Neural cell (in vitro differentiated cells): ENCODE measurements around the gene PPP1R15B. TPM values are rescaled to one million over a fixed set of nuclear protein-coding genes. Genes with fewer than 3 reads are reported as not detected.

Source experiments
- H2AFZ ChIP-seq: fragments of 200-600, 300-800 bp; sonication (generic), shearing (Covaris generic); 2 replicates; pipeline ENCODE4 v1.6.0; 2014; ENCODE audit warnings: low read depth, mild to moderate bottlenecking, antibody characterized with exemption, low read length, moderate library complexity
- H3F3A ChIP-seq: fragments of 200-600 bp; shearing (Covaris generic); 2 replicates; pipeline ENCODE4 v1.6.1; 2016; ENCODE audit warnings: mild to moderate bottlenecking, moderate library complexity, mixed read lengths, antibody characterized with exemption, low read length; ENCODE audit not compliant: insufficient read depth, poor library complexity, severe bottlenecking
- H3K27ac ChIP-seq: fragments of 200-600, 300-800 bp; sonication (generic), shearing (Covaris generic); 2 replicates; pipeline ENCODE4 v1.5.1; 2014; ENCODE audit warnings: mild to moderate bottlenecking, low read length, moderate library complexity
- H3K27me3 ChIP-seq: fragments of 300-800, 200-600 bp; sonication (generic), shearing (Covaris generic); 2 replicates; pipeline ENCODE4 v1.6.0; 2014; ENCODE audit warnings: mild to moderate bottlenecking, low read depth, low read length, moderate library complexity; ENCODE audit not compliant: insufficient read depth
- H3K36me3 ChIP-seq: fragments of 300-800, 200-600 bp; sonication (generic), shearing (Covaris generic); 2 replicates; pipeline ENCODE4 v1.5.1; 2014; ENCODE audit warnings: mild to moderate bottlenecking, antibody characterized with exemption, low read length, moderate library complexity; ENCODE audit not compliant: insufficient read depth
- H3K4me2 ChIP-seq: fragments of 300-800, 200-600 bp; sonication (generic), shearing (Covaris generic); 2 replicates; pipeline ENCODE4 v1.6.0; 2014; ENCODE audit warnings: mild to moderate bottlenecking, low read length
- H3K4me3 ChIP-seq: fragments of 300-800, 200-600 bp; sonication (generic), shearing (Covaris generic); 2 replicates; pipeline ENCODE4 v1.5.1; 2014; ENCODE audit warnings: mild to moderate bottlenecking, low read length, moderate library complexity
- H3K79me2 ChIP-seq: fragments of 200-600 bp; shearing (Covaris generic); replicated peaks from 2 replicates; pipeline ENCODE4 v1.6.0; 2014; ENCODE audit warnings: mild to moderate bottlenecking, low read length, moderate library complexity; ENCODE audit not compliant: insufficient read depth
- H3K9ac ChIP-seq: fragments of 300-800, 200-600 bp; sonication (generic), shearing (Covaris generic); 2 replicates; pipeline ENCODE4 v1.6.1; 2016; ENCODE audit warnings: mild to moderate bottlenecking, low read length, mixed read lengths
- H3K9me2 ChIP-seq: fragments of 200-600 bp; shearing (Covaris generic); 2 replicates; pipeline ENCODE4 v1.6.1; 2016; ENCODE audit warnings: mild to moderate bottlenecking, low read length, mixed read lengths; ENCODE audit not compliant: insufficient read depth
- H3K9me3 ChIP-seq: fragments of 200-600, 300-800 bp; sonication (generic), shearing (Covaris generic); 2 replicates; pipeline ENCODE4 v1.6.1; 2016; ENCODE audit warnings: mild to moderate bottlenecking, mixed run types, low read length, moderate library complexity, mixed read lengths
- H4K20me1 ChIP-seq: fragments of 200-600 bp; shearing (Covaris generic); 2 replicates; pipeline ENCODE4 v1.6.1; 2016; ENCODE audit warnings: mild to moderate bottlenecking, mixed run types; ENCODE audit not compliant: insufficient read depth
- EP300 ChIP-seq: fragments of 450-650 bp; conservative IDR thresholded peaks from 2 replicates; pipeline ENCODE4 v1.6.1; 2014; ENCODE audit warnings: antibody characterized with exemption, mild to moderate bottlenecking, moderate library complexity; ENCODE audit not compliant: poor library complexity, severe bottlenecking
- EZH2 ChIP-seq: fragments of 200-600, 300-800 bp; shearing (Covaris generic), sonication (generic); IDR thresholded peaks from 2 replicates; pipeline ENCODE4 v1.6.1; 2014; ENCODE audit warnings: antibody characterized with exemption, low read length, borderline replicate concordance, mild to moderate bottlenecking; ENCODE audit not compliant: insufficient read depth, poor library complexity, severe bottlenecking
- MXI1 ChIP-seq: fragments of 450-650 bp; conservative IDR thresholded peaks from 2 replicates; pipeline ENCODE4 v1.6.1; 2014; ENCODE audit warnings: antibody characterized with exemption, mild to moderate bottlenecking; ENCODE audit not compliant: poor library complexity, severe bottlenecking
- POLR2AphosphoS5 ChIP-seq: IDR thresholded peaks from 2 replicates; pipeline ENCODE4 v1.6.1; 2012
- RAD21 ChIP-seq: fragments of 450-650 bp; conservative IDR thresholded peaks from 2 replicates; pipeline ENCODE4 v1.6.1; 2014; ENCODE audit warnings: antibody characterized with exemption, mild to moderate bottlenecking, moderate library complexity
- SMC3 ChIP-seq: fragments of 450-650 bp; conservative IDR thresholded peaks from 2 replicates; pipeline ENCODE4 v1.6.1; 2014; ENCODE audit warnings: antibody characterized with exemption, mild to moderate bottlenecking, moderate library complexity; ENCODE audit not compliant: poor library complexity
- TAF1 ChIP-seq: IDR thresholded peaks from 2 replicates; pipeline ENCODE4 v1.6.1; 2012; ENCODE audit warnings: low read depth
- polyA plus RNA-seq: library from polyadenylated mRNA; depleted of rRNA; stranded (reverse); fragments of >200 nt; gene quantifications from 2 replicates; pipeline ENCODE4 v1.2.3, GENCODE V29; 2014
- TF ChIP-seq, protein P1 (sequence below): fragments of 450-650 bp; IDR thresholded peaks from 2 replicates; pipeline ENCODE4 v1.5.1; 2014; ENCODE audit warnings: antibody characterized with exemption, mild to moderate bottlenecking, moderate library complexity; ENCODE audit not compliant: poor library complexity, severe bottlenecking
- TF ChIP-seq, protein P2 (sequence below): IDR thresholded peaks from 2 replicates; pipeline ENCODE4 v1.6.1; 2012; ENCODE audit warnings: borderline replicate concordance

Gene PPP1R15B
- polyA plus RNA-seq, 1 donor from 2014 or later: 30.1 TPM

GRCh38 chr1:204360314-204360713, 51.3 kb downstream of the PPP1R15B start:
- peak overlapping the region; percentile 88 for H3K4me2 ChIP-seq
- TF ChIP-seq EP300: no peak
- TF ChIP-seq, protein P1, sequence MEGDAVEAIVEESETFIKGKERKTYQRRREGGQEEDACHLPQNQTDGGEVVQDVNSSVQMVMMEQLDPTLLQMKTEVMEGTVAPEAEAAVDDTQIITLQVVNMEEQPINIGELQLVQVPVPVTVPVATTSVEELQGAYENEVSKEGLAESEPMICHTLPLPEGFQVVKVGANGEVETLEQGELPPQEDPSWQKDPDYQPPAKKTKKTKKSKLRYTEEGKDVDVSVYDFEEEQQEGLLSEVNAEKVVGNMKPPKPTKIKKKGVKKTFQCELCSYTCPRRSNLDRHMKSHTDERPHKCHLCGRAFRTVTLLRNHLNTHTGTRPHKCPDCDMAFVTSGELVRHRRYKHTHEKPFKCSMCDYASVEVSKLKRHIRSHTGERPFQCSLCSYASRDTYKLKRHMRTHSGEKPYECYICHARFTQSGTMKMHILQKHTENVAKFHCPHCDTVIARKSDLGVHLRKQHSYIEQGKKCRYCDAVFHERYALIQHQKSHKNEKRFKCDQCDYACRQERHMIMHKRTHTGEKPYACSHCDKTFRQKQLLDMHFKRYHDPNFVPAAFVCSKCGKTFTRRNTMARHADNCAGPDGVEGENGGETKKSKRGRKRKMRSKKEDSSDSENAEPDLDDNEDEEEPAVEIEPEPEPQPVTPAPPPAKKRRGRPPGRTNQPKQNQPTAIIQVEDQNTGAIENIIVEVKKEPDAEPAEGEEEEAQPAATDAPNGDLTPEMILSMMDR: no peak

GRCh38 chr1:204359474-204360255, 52.0 kb downstream of the PPP1R15B start, which contains the start of gene PLEKHA6:
TSS of gene PLEKHA6 (minus strand) at chr1:204359929. CDS start at chr1:204273727, 86,202 bp downstream.
- Histone ChIP-seq H3K4me2 (peak within 1 kb of the TSS; percentile 88), H3K9me2 (no peaks in the 10 kb centered on the region), H3K79me2 (peaks cover 35% of the 10 kb centered on the region), H2AFZ (peak within 1 kb of the TSS; percentile 35), H3K9ac (peak within 1 kb of the TSS; percentile 95), H4K20me1 (no peaks in the 10 kb centered on the region), H3K9me3 (no peaks in the 10 kb centered on the region), H3K36me3 (no peaks in the 10 kb centered on the region), H3K27ac (peak within 1 kb of the TSS; percentile 99), H3K27me3 (peaks cover 6% of the 10 kb centered on the region), H3F3A (peaks cover 4% of the 10 kb centered on the region), H3K4me3 (peak within 1 kb of the TSS; percentile 83)
- peak; percentile 84 for TF ChIP-seq POLR2AphosphoS5
- TF ChIP-seq MXI1: no peak
- TF ChIP-seq SMC3: peak; percentile 59
- no peak for TF ChIP-seq EZH2
- peak; percentile 64 for TF ChIP-seq RAD21
- TF ChIP-seq, protein P2, sequence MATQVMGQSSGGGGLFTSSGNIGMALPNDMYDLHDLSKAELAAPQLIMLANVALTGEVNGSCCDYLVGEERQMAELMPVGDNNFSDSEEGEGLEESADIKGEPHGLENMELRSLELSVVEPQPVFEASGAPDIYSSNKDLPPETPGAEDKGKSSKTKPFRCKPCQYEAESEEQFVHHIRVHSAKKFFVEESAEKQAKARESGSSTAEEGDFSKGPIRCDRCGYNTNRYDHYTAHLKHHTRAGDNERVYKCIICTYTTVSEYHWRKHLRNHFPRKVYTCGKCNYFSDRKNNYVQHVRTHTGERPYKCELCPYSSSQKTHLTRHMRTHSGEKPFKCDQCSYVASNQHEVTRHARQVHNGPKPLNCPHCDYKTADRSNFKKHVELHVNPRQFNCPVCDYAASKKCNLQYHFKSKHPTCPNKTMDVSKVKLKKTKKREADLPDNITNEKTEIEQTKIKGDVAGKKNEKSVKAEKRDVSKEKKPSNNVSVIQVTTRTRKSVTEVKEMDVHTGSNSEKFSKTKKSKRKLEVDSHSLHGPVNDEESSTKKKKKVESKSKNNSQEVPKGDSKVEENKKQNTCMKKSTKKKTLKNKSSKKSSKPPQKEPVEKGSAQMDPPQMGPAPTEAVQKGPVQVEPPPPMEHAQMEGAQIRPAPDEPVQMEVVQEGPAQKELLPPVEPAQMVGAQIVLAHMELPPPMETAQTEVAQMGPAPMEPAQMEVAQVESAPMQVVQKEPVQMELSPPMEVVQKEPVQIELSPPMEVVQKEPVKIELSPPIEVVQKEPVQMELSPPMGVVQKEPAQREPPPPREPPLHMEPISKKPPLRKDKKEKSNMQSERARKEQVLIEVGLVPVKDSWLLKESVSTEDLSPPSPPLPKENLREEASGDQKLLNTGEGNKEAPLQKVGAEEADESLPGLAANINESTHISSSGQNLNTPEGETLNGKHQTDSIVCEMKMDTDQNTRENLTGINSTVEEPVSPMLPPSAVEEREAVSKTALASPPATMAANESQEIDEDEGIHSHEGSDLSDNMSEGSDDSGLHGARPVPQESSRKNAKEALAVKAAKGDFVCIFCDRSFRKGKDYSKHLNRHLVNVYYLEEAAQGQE: peak; percentile 71
- TF ChIP-seq EP300: peak; percentile 76
- peak; percentile 77 for TF ChIP-seq TAF1
- TF ChIP-seq, protein P1: peak; percentile 71

More at GRCh38 chr1:204360314-204360713, 51.3 kb downstream of the PPP1R15B start:
- H3K27ac ChIP-seq: peak overlapping the region; percentile 99
- H3K79me2 ChIP-seq: peaks cover 29% of the 10 kb centered on the region
- H3K27me3 ChIP-seq: peaks cover 11% of the 10 kb centered on the region
- no peaks in the 10 kb centered on the region for H3K36me3 ChIP-seq
- peak overlapping the region; percentile 95 for H3K9ac ChIP-seq
- no peak overlapping the region for H2AFZ ChIP-seq
- H3K4me3 ChIP-seq: peak overlapping the region; percentile 83
- H3F3A ChIP-seq: peaks cover 4% of the 10 kb centered on the region
- no peaks in the 10 kb centered on the region for H3K9me3 ChIP-seq
- H4K20me1 ChIP-seq: no peaks in the 10 kb centered on the region
- no peaks in the 10 kb centered on the region for H3K9me2 ChIP-seq
